Measurements from ENCODE around the gene SSPN.

Gene SSPN

GRCh38 chr12:26172013-26172412, 23.4 kb upstream of the SSPN start:
- no peak overlapping the region for H3K4me3 ChIP-seq (ENCODE audit: low read length)
- DNase-seq (ENCODE audit: low read depth): no peak
- TF ChIP-seq CTCF (IDR thresholded peaks at IDR 0.05; ENCODE audit: insufficient read depth, low read depth, low read length, missing control alignments): no peak

- no peak overlapping the region for H3K4me3 ChIP-seq (ENCODE audit: low read length)
- TF ChIP-seq CTCF (IDR thresholded peaks at IDR 0.05; ENCODE audit: insufficient read depth, low read depth, low read length, missing control alignments): no peak
- no peak for DNase-seq (ENCODE audit: low read depth)
Measured at GRCh38 chr12:26172539-26172938, 22.8 kb upstream of the SSPN start.

GRCh38 chr12:26172946-26173552, 22.3 kb upstream of the SSPN start:
- no peak for TF ChIP-seq CTCF (IDR thresholded peaks at IDR 0.05; ENCODE audit: insufficient read depth, low read depth, low read length, missing control alignments)
- no peak overlapping the region for H3K4me3 ChIP-seq (ENCODE audit: low read length)
- DNase-seq (ENCODE audit: low read depth): no peak

DNA sequence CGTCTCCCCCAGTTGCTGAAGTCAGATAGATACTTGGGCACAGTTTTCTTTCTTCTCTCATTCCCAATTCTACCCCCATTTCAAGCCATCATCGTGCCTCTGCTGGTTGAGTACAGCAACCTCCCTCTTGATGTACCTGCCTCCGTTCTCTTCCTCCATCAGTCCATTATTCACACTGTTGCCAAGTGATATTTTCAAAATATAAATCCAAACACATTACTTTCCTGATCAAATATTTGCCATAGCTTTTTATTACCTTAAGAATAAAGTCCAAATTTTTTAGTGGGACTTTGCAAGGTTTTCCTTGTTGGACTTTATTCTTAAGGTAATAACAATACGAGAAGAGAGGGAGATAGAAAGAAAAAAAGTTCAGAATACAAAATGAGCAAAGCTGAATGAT, 18.6 kb upstream of the SSPN start:
- H3K4me3 ChIP-seq (ENCODE audit: low read length): no peak overlapping the region

DNA sequence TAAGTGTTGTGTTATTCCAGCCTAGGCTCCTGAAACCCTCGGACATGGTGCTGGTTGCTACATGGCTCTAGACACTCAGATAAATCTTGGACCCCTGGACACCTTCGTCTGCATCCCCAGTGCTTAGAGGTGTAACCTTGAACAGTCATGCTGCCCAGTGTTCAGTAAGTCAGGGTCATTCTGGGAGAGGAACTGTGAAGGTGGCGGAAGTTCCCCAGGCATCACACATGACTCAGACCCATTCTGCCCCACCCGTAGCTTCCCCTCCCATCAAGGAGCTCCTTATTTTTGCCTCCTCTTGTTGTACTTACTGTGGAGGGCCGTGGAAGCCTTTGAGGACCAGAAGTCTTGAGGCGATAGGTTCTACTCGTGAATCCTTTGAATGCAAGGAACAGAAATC, 18.1 kb upstream of the SSPN start:
- DNase-seq (ENCODE audit: low read depth): peak; percentile 66
- no peak overlapping the region for H3K4me3 ChIP-seq (ENCODE audit: low read length)
- no peak for TF ChIP-seq CTCF (IDR thresholded peaks at IDR 0.05; ENCODE audit: insufficient read depth, low read depth, low read length, missing control alignments)

More for the DNA sequence above, 18.6 kb upstream of the SSPN start:
- DNase-seq (ENCODE audit: low read depth): no peak
- TF ChIP-seq CTCF (IDR thresholded peaks at IDR 0.05; ENCODE audit: insufficient read depth, low read depth, low read length, missing control alignments): no peak

DNA sequence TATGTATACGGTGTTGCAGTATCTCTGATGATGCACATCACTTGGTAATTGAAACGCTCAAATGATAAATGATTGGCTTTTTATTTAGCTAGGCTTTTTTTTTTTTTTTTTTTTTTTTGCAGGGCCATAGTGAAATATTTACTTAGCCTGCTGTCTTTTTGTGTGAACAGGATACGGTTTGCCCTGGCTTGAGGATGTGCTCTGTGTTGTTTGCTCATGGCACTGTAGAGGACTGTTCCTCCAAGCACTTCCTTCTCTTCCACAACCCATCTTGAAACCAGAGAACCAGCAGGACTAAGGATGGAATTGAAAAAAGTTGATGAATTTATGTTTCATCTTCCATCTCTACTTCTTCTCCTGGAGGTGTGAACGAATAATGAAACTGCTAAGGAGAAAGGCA, 15.5 kb upstream of the SSPN start:
- no peak overlapping the region for H3K4me3 ChIP-seq (ENCODE audit: low read length)
- DNase-seq (ENCODE audit: low read depth): no peak
- no peak for TF ChIP-seq CTCF (IDR thresholded peaks at IDR 0.05; ENCODE audit: insufficient read depth, low read depth, low read length, missing control alignments)

GRCh38 chr12:26182377-26182776, 13.0 kb upstream of the SSPN start:
- DNase-seq (ENCODE audit: low read depth): no peak
- TF ChIP-seq CTCF (IDR thresholded peaks at IDR 0.05; ENCODE audit: insufficient read depth, low read depth, low read length, missing control alignments): no peak
- H3K4me3 ChIP-seq (ENCODE audit: low read length): no peak overlapping the region
